Measurements from ENCODE around the gene FKBP1B. TPM values are rescaled to one million over a fixed set of nuclear protein-coding genes. Genes with fewer than 3 reads are reported as not detected.

Gene FKBP1B
- polyA plus RNA-seq, 2 of the 4 experiments (the other 2 are of a cell fraction) = 8.5 to 16.1 TPM

DNA sequence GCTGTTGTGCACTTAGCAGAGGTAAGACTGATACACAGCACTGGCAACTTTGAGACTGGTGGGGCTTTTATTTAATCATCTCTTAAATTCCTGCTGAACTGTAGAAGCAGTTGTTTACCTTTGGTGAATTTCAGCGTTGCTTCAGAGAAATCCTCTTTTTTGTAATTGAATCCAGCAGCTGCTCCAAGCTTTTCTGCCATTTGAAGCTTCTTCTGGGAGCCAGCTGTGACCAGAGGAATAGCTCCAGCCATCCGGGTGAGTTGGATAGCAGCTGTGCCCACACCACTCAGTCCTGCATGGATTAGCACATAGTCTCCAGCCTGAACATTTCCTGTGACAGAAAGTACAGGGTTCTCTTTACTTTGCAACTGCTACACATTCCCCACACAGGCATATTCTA is 31.2 kb downstream of the FKBP1B start:
- TF ChIP-seq SREBF2 (IDR thresholded peaks at IDR 0.05) (no peak), CBX8 (IDR thresholded peaks at IDR 0.05) (no peak), RNF2 (IDR thresholded peaks at IDR 0.05; ENCODE audit: borderline replicate concordance, low read depth) (no peak), HDAC2 (IDR thresholded peaks at IDR 0.05) (no peak), HOXB5 (CRISPR knock-in tag; IDR thresholded peaks at IDR 0.05) (no peak), RFX5 (IDR thresholded peaks at IDR 0.05) (no peak), ZSCAN20 (CRISPR knock-in tag; IDR thresholded peaks at IDR 0.05) (no peak), ESRRA (IDR thresholded peaks at IDR 0.05; ENCODE audit: borderline replicate concordance, low read length) (no peak), MYC (IDR thresholded peaks at IDR 0.05; ENCODE audit: borderline replicate concordance, low read length) (no peak), FOXS1 (CRISPR knock-in tag; IDR thresholded peaks at IDR 0.05) (no peak), FOSB (CRISPR knock-in tag; IDR thresholded peaks at IDR 0.05) (no peak), MAFK (IDR thresholded peaks at IDR 0.05; ENCODE audit: partially characterized antibody) (no peak), POLR2AphosphoS2 (conservative IDR thresholded peaks at IDR 0.05; ENCODE audit: low read length) (no peak; the same call in 1 of the 2 replicates), TP53 (CRISPR knock-in tag; IDR thresholded peaks at IDR 0.05) (no peak), KDM5A (IDR thresholded peaks at IDR 0.05) (no peak)
- TF ChIP-seq, protein P1, sequence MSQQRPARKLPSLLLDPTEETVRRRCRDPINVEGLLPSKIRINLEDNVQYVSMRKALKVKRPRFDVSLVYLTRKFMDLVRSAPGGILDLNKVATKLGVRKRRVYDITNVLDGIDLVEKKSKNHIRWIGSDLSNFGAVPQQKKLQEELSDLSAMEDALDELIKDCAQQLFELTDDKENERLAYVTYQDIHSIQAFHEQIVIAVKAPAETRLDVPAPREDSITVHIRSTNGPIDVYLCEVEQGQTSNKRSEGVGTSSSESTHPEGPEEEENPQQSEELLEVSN (IDR thresholded peaks at IDR 0.05; ENCODE audit: borderline replicate concordance, low read depth) = no peak
- FAIRE-seq (no peak), DNase-seq (ENCODE audit: low read depth in 1 of 2, low spot score in 1 of 2) (no peak), ATAC-seq (no peak)
- H3K4me2 ChIP-seq = no peak overlapping the region
- ChIA-PET POLR2A (interaction anchor here (5.0 kb wide), 1 partner anchor 154 kb away, joined by 99 read pairs; the partner anchor contains the start of gene ATAD2B), CTCF (interaction anchor here (1.9 to 5.9 kb wide), 2 partner anchors 30 to 153 kb away, joined by 6 to 90 read pairs; partner anchors contain the start of gene ATAD2B)
- H3K27ac ChIP-seq = no peak overlapping the region
- peaks cover 34% of the 10 kb centered on the region for H3K4me1 ChIP-seq
- H3K4me3 ChIP-seq = no peak overlapping the region
- 90% methylated on average over 2 of the region's 2 CpGs for WGBS (ENCODE audit: missing lambda C conversion rate)
- H3K9me3 ChIP-seq = no peaks in the 10 kb centered on the region

DNA sequence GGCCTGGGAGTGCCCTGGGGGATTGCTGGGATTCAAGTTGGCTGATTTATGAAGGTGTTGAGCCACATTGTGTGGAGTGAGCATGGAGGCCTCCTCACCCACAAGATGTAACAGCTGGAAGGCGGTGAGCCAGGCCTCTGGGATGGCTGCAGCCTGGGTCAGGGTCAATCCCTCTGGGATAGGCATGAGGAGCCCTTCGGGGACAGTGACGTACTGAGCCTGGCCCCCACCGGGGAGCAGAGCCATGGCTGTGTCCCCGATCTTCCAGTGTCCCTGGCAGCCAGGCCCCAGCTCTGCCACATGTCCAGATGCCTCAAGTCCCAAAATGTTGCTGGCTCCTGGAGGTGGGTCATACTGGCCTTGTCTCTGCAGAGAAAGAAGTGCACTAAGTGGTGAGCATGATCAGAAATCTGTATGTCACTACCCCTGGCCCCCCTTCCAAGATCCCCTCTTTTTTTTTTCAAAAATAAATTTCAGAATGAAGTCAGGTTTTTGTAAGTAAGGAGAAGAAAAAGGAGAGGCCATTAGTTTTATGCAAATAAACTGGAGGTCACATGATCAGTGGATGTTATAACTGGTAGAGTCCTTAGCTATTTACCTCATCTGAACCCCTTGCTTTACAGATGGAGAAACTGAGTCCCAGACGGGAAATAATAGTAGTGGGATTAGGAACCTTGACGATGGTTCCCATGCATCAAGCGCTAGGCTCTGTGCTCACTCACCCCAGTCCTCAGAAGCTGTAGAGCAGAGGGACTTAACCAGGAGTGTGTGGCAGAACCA is 33.4 kb downstream of the FKBP1B start:
- FAIRE-seq = no peak
- ATAC-seq = no peak
- WGBS (ENCODE audit: missing lambda C conversion rate) = 70% methylated on average over 8 of the region's 8 CpGs
- Histone ChIP-seq H3K4me2 (peak overlapping the region; percentile 95), H3K4me3 (peak overlapping the region; percentile 65), H3K4me1 (peaks cover 27% of the 10 kb centered on the region), H3K9me3 (no peaks in the 10 kb centered on the region), H3K27ac (peak overlapping the region; percentile 91 to 97)
- POLR2A ChIA-PET = interaction anchor here (0.6 to 5.0 kb wide), 14 partner anchors 10 to 277 kb away, joined by 3 to 99 read pairs (median 12); partner anchors contain the start of genes ATAD2B, FAM228B, ITSN2 and PFN4
- TF ChIP-seq, protein P2, sequence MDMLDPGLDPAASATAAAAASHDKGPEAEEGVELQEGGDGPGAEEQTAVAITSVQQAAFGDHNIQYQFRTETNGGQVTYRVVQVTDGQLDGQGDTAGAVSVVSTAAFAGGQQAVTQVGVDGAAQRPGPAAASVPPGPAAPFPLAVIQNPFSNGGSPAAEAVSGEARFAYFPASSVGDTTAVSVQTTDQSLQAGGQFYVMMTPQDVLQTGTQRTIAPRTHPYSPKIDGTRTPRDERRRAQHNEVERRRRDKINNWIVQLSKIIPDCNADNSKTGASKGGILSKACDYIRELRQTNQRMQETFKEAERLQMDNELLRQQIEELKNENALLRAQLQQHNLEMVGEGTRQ (IDR thresholded peaks at IDR 0.05) = peak; percentile 45
- TF ChIP-seq, protein P3, sequence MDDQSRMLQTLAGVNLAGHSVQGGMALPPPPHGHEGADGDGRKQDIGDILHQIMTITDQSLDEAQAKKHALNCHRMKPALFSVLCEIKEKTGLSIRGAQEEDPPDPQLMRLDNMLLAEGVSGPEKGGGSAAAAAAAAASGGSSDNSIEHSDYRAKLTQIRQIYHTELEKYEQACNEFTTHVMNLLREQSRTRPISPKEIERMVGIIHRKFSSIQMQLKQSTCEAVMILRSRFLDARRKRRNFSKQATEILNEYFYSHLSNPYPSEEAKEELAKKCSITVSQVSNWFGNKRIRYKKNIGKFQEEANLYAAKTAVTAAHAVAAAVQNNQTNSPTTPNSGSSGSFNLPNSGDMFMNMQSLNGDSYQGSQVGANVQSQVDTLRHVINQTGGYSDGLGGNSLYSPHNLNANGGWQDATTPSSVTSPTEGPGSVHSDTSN (IDR thresholded peaks at IDR 0.05) = no peak
- TF ChIP-seq, protein P4, sequence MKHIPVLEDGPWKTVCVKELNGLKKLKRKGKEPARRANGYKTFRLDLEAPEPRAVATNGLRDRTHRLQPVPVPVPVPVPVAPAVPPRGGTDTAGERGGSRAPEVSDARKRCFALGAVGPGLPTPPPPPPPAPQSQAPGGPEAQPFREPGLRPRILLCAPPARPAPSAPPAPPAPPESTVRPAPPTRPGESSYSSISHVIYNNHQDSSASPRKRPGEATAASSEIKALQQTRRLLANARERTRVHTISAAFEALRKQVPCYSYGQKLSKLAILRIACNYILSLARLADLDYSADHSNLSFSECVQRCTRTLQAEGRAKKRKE (CRISPR knock-in tag; IDR thresholded peaks at IDR 0.05; ENCODE audit: low read depth) = peak; percentile 61; the same call in 1 of the 2 replicates
- no peak for TF ChIP-seq FOSL2 (IDR thresholded peaks at IDR 0.05)
- TF ChIP-seq FOSL2 (CRISPR knock-in tag; IDR thresholded peaks at IDR 0.05) = no peak
- TF ChIP-seq NR3C1 (IDR thresholded peaks at IDR 0.05) = no peak
- DNase-seq (ENCODE audit: low read depth in 1 of 2, low spot score in 1 of 2) = no peak
- CTCF ChIA-PET = interaction anchor here (0.7 to 5.9 kb wide), 41 partner anchors 7 to 855 kb away, joined by 3 to 90 read pairs (median 7); partner anchors contain the start of genes ATAD2B, FAM228B, FKBP1B and MFSD2B

Measured in A549 (cell line).